Left ventricle myocardium inferior (tissue), 1 donor: ENCODE data around the gene SEMA5B. TPM values are rescaled to one million over a fixed set of nuclear protein-coding genes. Genes with fewer than 3 reads are reported as not detected.

Experiments used
- DNase-seq: peaks from one replicate; pipeline ENCODE4 v3.0.0-alpha.2; 2020
- H3K27ac ChIP-seq: fragments of 200-600 bp; replicated peaks from 2 replicates; pipeline ENCODE4 v1.8.0; 2021
- H3K27me3 ChIP-seq: fragments of 200-600 bp; 2 replicates; pipeline ENCODE4 v1.8.0; 2021; ENCODE audit warnings: low read depth
- H3K36me3 ChIP-seq: fragments of 200-600 bp; 2 replicates; pipeline ENCODE4 v1.8.0; 2021
- H3K4me1 ChIP-seq: fragments of 200-600 bp; 2 replicates; pipeline ENCODE4 v1.8.0; 2021
- H3K4me3 ChIP-seq: fragments of 200-600 bp; 2 replicates; pipeline ENCODE4 v1.8.0; 2021; ENCODE audit warnings: mild to moderate bottlenecking, moderate library complexity
- H3K9me3 ChIP-seq: fragments of 200-600 bp; replicated peaks from 2 replicates; pipeline ENCODE4 v1.8.0; 2021
- intact Hi-C: fragments of 100-400 bp; cut with micrococcal nuclease; formaldehyde crosslinking; loops from one replicate; pipeline ENCODE4 v1.11.0; 2022
- total RNA-seq: library from RNA; stranded (reverse); fragmentation: NEBNext Ultra II Directional; extraction: Animal tissue kit (Norgen Biotek cat#: 25700); gene quantifications from one replicate; pipeline ENCODE4 v1.2.1, GENCODE V29; 2021
- TF ChIP-seq, protein P1 (sequence below): fragments of 200-600 bp; IDR thresholded peaks from 2 replicates; pipeline ENCODE4 v1.8.0; 2021; ENCODE audit warnings: antibody characterized with exemption, mild to moderate bottlenecking, borderline replicate concordance
- donor health status: DM: no; HTN: yes; CAD: no; lungs with severe emphysema.

Gene SEMA5B
- total RNA-seq, 1 donor from 2014 or later = 5.3 TPM

DNA sequence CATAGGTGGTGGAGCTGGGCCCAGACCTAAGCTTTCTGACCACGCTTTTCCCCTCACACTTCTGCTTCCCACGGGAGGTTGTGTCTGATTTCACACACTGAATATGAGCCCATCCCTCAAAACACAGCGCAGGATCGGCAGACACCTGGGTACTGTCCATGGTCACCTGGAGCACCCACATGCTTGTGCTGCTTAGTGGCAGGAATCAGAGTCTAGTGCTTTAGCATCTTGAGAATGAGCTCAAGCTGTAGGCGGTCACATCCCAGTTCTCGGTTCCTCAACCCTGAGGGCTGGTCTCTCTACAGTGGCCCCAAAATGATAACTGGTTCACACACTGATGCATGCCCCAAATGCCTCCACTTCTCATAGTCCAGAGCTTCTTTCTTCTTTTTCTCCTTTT is 111.0 kb downstream of the SEMA5B start:
- TF ChIP-seq, protein P1, sequence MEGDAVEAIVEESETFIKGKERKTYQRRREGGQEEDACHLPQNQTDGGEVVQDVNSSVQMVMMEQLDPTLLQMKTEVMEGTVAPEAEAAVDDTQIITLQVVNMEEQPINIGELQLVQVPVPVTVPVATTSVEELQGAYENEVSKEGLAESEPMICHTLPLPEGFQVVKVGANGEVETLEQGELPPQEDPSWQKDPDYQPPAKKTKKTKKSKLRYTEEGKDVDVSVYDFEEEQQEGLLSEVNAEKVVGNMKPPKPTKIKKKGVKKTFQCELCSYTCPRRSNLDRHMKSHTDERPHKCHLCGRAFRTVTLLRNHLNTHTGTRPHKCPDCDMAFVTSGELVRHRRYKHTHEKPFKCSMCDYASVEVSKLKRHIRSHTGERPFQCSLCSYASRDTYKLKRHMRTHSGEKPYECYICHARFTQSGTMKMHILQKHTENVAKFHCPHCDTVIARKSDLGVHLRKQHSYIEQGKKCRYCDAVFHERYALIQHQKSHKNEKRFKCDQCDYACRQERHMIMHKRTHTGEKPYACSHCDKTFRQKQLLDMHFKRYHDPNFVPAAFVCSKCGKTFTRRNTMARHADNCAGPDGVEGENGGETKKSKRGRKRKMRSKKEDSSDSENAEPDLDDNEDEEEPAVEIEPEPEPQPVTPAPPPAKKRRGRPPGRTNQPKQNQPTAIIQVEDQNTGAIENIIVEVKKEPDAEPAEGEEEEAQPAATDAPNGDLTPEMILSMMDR = no peak
- no peak for DNase-seq
- Histone ChIP-seq H3K4me1 (no peaks in the 10 kb centered on the region), H3K9me3 (no peaks in the 10 kb centered on the region), H3K27ac (no peak overlapping the region), H3K4me3 (no peak overlapping the region), H3K36me3 (no peaks in the 10 kb centered on the region), H3K27me3 (peaks cover 26% of the 10 kb centered on the region)
- intact Hi-C loops = no loop called here

DNA sequence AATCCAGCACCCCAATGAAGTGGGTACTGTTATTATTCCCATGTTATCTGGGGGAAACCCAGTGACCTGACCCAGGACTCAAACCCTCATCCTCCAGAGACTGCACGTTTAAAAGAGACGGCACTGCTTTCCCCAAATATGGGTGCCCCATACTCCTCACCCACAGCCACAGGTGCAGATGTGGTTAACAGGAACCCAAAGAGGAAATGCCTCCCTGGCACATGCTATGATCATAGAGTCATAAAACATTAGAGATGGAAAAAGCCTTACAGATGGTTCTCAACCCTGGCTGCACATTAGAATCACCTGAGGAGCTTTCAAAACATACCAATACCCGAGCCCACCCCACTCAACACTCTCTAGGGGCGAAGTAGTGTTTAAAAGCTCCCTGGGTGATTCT is 111.5 kb downstream of the SEMA5B start:
- intact Hi-C loops = no loop called here
- H3K27ac ChIP-seq = no peak overlapping the region
- DNase-seq = no peak

DNA sequence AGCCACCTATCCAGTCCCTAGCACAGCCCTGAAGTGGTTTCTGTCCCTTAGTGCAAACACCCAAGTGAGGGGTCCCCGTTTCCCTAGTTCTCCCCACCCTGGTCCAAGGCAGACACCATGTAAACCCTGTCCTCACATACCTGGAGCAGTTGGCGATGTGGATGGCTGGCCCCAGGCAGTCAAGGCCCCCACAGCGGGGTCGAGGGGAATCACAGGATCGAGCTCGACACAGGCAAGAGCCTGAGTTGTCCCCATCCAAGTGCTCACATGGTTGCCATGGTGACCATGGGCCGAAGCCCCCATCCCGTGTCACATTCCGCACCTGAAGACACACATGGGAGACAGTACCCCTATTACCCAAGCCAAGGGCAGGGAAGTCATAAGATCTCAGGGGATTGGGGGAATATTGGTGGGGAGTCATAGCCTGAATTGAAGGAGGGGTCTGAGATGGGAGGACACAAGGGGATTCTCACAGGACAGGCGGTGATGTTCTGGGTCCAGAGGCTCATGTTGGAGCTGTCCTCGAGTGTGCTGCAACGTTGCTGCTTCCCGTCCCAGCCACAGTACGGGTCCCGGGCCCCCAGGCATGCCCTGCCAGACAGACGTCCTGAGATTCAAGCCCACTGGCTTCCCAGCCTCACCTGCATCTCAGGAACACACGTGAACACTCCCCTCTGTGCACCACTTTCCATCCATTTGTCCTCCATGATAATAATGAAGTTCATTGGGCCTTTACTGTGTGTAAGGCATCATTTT is 112.1 kb downstream of the SEMA5B start:
- Histone ChIP-seq H3K4me1 (no peaks in the 10 kb centered on the region), H3K4me3 (no peak overlapping the region), H3K9me3 (no peaks in the 10 kb centered on the region), H3K27ac (no peak overlapping the region), H3K27me3 (peaks cover 22% of the 10 kb centered on the region), H3K36me3 (no peaks in the 10 kb centered on the region)
- TF ChIP-seq, protein P1 = no peak
- DNase-seq = no peak
- intact Hi-C loops = no loop called here

More for the DNA sequence above, 111.5 kb downstream of the SEMA5B start:
- Histone ChIP-seq H3K27me3 (peaks cover 22% of the 10 kb centered on the region), H3K36me3 (no peaks in the 10 kb centered on the region), H3K9me3 (no peaks in the 10 kb centered on the region), H3K4me3 (no peak overlapping the region), H3K4me1 (no peaks in the 10 kb centered on the region)
- TF ChIP-seq, protein P1 = no peak

DNA sequence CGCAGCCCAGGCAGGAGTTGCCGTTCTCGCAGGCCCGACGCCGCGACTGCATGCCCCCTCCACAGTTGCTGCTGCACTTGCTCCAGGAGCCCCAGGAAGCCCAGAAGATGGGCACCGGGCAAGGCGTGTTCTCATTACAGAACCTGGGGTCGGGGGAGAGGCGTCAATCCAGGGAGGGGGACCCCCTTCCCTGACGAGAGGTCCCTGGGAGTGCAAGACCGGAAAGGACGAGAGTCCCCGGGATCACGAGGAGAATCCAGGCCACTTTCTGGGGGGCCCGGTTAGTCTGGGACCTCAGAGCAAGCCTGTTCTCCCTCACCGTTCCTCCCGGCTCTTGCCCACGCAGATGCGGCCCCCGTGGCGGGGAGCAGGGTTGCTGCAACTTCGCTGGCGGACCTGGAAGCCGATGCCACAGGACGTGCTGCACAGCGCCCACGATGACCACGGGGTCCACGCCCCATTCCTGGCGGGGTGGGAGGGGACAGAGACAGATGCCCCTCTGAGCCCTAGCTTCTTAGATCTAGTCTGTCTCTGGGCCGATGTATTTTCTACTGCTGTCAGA is 113.9 kb downstream of the SEMA5B start:
- H3K36me3 ChIP-seq = peaks cover 5% of the 10 kb centered on the region
- no peak overlapping the region for H3K27ac ChIP-seq
- H3K27me3 ChIP-seq = peaks cover 22% of the 10 kb centered on the region
- H3K4me1 ChIP-seq = no peaks in the 10 kb centered on the region
- TF ChIP-seq, protein P1 = no peak
- no peaks in the 10 kb centered on the region for H3K9me3 ChIP-seq
- no peak for DNase-seq
- intact Hi-C loops = no loop called here
- no peak overlapping the region for H3K4me3 ChIP-seq

DNA sequence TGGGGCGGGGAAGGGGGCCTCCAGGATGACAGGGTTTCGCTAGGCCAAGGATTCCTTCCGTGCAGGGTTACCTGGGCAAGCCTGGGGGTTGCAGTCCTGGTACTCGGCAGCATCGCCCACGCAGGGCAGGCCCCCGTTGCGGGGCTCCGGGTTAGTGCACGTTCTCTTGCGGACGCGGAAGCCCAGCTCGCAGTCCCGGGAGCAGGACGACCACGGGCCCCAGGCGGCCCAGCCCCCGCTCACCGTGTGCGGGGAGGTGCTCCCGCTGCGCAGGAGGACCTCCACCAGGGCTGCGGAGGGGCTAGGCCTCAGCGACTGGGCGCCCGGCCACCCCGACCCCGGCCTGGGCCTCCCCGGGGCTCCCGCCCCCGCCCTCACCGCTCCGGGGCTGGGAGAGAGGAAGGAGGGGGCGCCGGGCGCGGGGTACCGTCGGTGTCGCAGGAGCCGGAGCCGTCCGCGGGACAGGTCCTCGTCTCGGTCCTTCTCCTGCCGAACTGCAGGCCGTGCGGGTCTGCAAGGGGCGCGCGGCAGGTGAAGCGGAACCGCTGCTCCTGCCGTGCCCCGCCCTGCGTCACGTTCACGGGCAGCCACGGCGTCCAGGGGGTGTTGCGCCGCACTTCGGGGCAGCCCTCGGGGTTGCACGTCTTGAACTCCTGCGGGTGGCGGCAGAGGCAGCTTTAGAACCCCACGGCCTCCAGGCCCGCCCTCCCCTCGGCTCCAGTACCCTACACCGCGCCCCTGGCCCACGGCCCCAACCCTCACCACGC is 114.6 kb downstream of the SEMA5B start:
- intact Hi-C loops = no loop called here
- Histone ChIP-seq H3K4me1 (no peaks in the 10 kb centered on the region), H3K27me3 (peaks cover 22% of the 10 kb centered on the region), H3K27ac (no peak overlapping the region), H3K4me3 (no peak overlapping the region), H3K9me3 (no peaks in the 10 kb centered on the region), H3K36me3 (peaks cover 5% of the 10 kb centered on the region)
- TF ChIP-seq, protein P1 = no peak
- no peak for DNase-seq
